IMR-90 (cell line): ENCODE measurements around the gene PCSK5. TPM values are rescaled to one million over a fixed set of nuclear protein-coding genes. Genes with fewer than 3 reads are reported as not detected.

Experiments
- ATAC-seq: fragments of 200-7000 bp; cut with Tn5 transposase; 2 replicates; pipeline ENCODE4 v1.9.1; 2020; ENCODE audit warnings: low read depth, mild to moderate bottlenecking, moderate library complexity
- BruUV-seq: library from RNA; stranded (reverse); fragments of 400-500 nt; replicated peaks from 2 replicates; lab custom pipeline; 2021; lab: Mats Ljungman, UMichigan
- CTCF ChIA-PET: fragments of 300-600 bp; formaldehyde crosslinking; extraction: SDS; loops from one replicate; lab custom pipeline; 2021; ENCODE audit warnings: antibody characterized with exemption; lab: Yijun Ruan, JAX
- POLR2A ChIA-PET: fragments of 300-600 bp; sonication (Branson Sonifier 250); formaldehyde crosslinking; loops from one replicate; lab custom pipeline; 2022; ENCODE audit warnings: antibody characterized with exemption; ENCODE audit not compliant: unreplicated experiment; lab: Charles Lee
- DNase-seq: peaks from one replicate; pipeline ENCODE4 v3.0.0; 2013
- H2AFZ ChIP-seq: replicated peaks from 2 replicates; pipeline ENCODE3; 2013; ENCODE audit warnings: low read length, mild to moderate bottlenecking; ENCODE audit not compliant: poor library complexity
- H2AK5ac ChIP-seq: 2 replicates; pipeline ENCODE4 v1.6.1; 2013; ENCODE audit warnings: low read depth, low read length, inconsistent platforms
- H2AK9ac ChIP-seq: replicated peaks from 2 replicates; pipeline ENCODE3; 2013; ENCODE audit warnings: mild to moderate bottlenecking, low read depth, low read length, moderate library complexity; ENCODE audit not compliant: poor library complexity
- H2BK120ac ChIP-seq: 2 replicates; pipeline ENCODE4 v1.6.1; 2013; ENCODE audit warnings: low read depth, low read length, inconsistent platforms
- H2BK15ac ChIP-seq: 3 replicates; pipeline ENCODE4 v1.6.1; 2013; ENCODE audit warnings: low read depth, low read length, inconsistent platforms
- H2BK20ac ChIP-seq: 2 replicates; pipeline ENCODE4 v1.6.1; 2013; ENCODE audit warnings: low read depth, mild to moderate bottlenecking, inconsistent platforms, low read length, moderate library complexity
- H2BK5ac ChIP-seq: 2 replicates; pipeline ENCODE4 v1.6.1; 2013; ENCODE audit warnings: mild to moderate bottlenecking, low read depth, low read length, inconsistent platforms; ENCODE audit not compliant: poor library complexity, severe bottlenecking
- H3K14ac ChIP-seq: replicated peaks from 2 replicates; pipeline ENCODE4 v1.6.1; 2013; ENCODE audit warnings: low read depth, low read length, inconsistent platforms
- H3K18ac ChIP-seq: 2 replicates; pipeline ENCODE4 v1.6.1; 2013; ENCODE audit warnings: low read depth, low read length, control low read depth
- H3K23ac ChIP-seq: 2 replicates; pipeline ENCODE4 v1.6.1; 2013; ENCODE audit warnings: low read depth, low read length, inconsistent platforms
- H3K27ac ChIP-seq: 2 replicates; pipeline ENCODE4 v1.5.1; 2013; ENCODE audit warnings: mild to moderate bottlenecking, control low read depth, low read length; ENCODE audit not compliant: insufficient read depth
- H3K27me3 ChIP-seq: 2 replicates; pipeline ENCODE4 v1.6.1; 2013; ENCODE audit warnings: low read length; ENCODE audit not compliant: control insufficient read depth, insufficient read depth
- H3K36me3 ChIP-seq: 2 replicates; pipeline ENCODE4 v1.6.1; 2013; ENCODE audit warnings: low read length, mixed read lengths; ENCODE audit not compliant: control insufficient read depth, insufficient read depth
- H3K4ac ChIP-seq: 2 replicates; pipeline ENCODE4 v1.6.1; 2013; ENCODE audit warnings: low read depth, low read length, inconsistent platforms
- H3K4me1 ChIP-seq: 2 replicates; pipeline ENCODE4 v1.6.1; 2013; ENCODE audit warnings: low read length, mixed read lengths; ENCODE audit not compliant: control insufficient read depth, insufficient read depth
- H3K4me2 ChIP-seq: 2 replicates; pipeline ENCODE4 v1.6.1; 2013; ENCODE audit warnings: low read depth, mild to moderate bottlenecking, control low read depth, low read length, moderate library complexity
- H3K4me3 ChIP-seq: 2 replicates; pipeline ENCODE4 v1.5.1; 2013; ENCODE audit warnings: low read depth, mild to moderate bottlenecking, control low read depth, low read length, moderate library complexity; ENCODE audit not compliant: insufficient read depth
- H3K56ac ChIP-seq: 2 replicates; pipeline ENCODE4 v1.6.1; 2013; ENCODE audit warnings: low read length, inconsistent platforms; ENCODE audit not compliant: insufficient read depth; ENCODE audit errors: extremely low read depth
- H3K79me1 ChIP-seq, 2 experiments: 2 replicates each; pipeline ENCODE4 v1.6.1; 2013; ENCODE audit warnings: low read length in 2 of 2, inconsistent platforms in 1 of 2, low read depth in 1 of 2
- H3K9ac ChIP-seq: 2 replicates; pipeline ENCODE4 v1.6.1; 2013; ENCODE audit warnings: low read depth, low read length, control low read depth
- H3K9me1 ChIP-seq: 2 replicates; pipeline ENCODE4 v1.6.1; 2013; ENCODE audit warnings: low read length, inconsistent platforms; ENCODE audit not compliant: insufficient read depth
- H3K9me3 ChIP-seq: 2 replicates; pipeline ENCODE4 v1.6.1; 2013; ENCODE audit warnings: low read length; ENCODE audit not compliant: control insufficient read depth, insufficient read depth
- H4K20me1 ChIP-seq: 2 replicates; pipeline ENCODE4 v1.6.1; 2013; ENCODE audit warnings: low read length, inconsistent platforms; ENCODE audit not compliant: insufficient read depth
- H4K5ac ChIP-seq: 2 replicates; pipeline ENCODE4 v1.6.1; 2013; ENCODE audit warnings: mild to moderate bottlenecking, low read depth, low read length, control low read depth
- H4K8ac ChIP-seq, 2 experiments: 2 replicates each; pipeline ENCODE4 v1.6.1; 2013; ENCODE audit warnings: low read depth in 2 of 2, low read length in 2 of 2, control low read depth in 1 of 2, inconsistent platforms in 1 of 2
- H4K91ac ChIP-seq: 2 replicates; pipeline ENCODE4 v1.6.1; 2013; ENCODE audit warnings: low read depth, low read length, inconsistent platforms; ENCODE audit not compliant: insufficient read depth
- CEBPB ChIP-seq: IDR thresholded peaks from 2 replicates; pipeline ENCODE4 v1.6.1; 2012; ENCODE audit warnings: low read depth, low read length, improper control_type of control experiment
- CHD1 ChIP-seq: IDR thresholded peaks from 2 replicates; pipeline ENCODE4 v1.6.1; 2012; ENCODE audit warnings: low read depth, low read length, improper control_type of control experiment
- CTCF ChIP-seq: conservative IDR thresholded peaks from 2 replicates; pipeline ENCODE4 v1.5.1; 2012; ENCODE audit warnings: mild to moderate bottlenecking, low read depth, low read length, improper control_type of control experiment
- ELK1 ChIP-seq: fragments of 150-350 bp; IDR thresholded peaks from 2 replicates; pipeline ENCODE4 v1.6.1; 2016; ENCODE audit warnings: low read depth, mild to moderate bottlenecking, low read length, moderate library complexity, borderline replicate concordance
- MAFK ChIP-seq: IDR thresholded peaks from 2 replicates; pipeline ENCODE4 v1.6.1; 2012; ENCODE audit warnings: low read depth, low read length, improper control_type of control experiment
- MAZ ChIP-seq: IDR thresholded peaks from 2 replicates; pipeline ENCODE4 v1.6.1; 2012; ENCODE audit warnings: low read depth, mild to moderate bottlenecking, low read length, improper control_type of control experiment, moderate library complexity, borderline replicate concordance
- POLR2A ChIP-seq: IDR thresholded peaks from 2 replicates; pipeline ENCODE4 v1.6.1; 2012; ENCODE audit warnings: mild to moderate bottlenecking, low read depth, low read length
- RAD21 ChIP-seq: IDR thresholded peaks from 2 replicates; pipeline ENCODE4 v1.6.1; 2012; ENCODE audit warnings: low read length, improper control_type of control experiment
- RCOR1 ChIP-seq: IDR thresholded peaks from 2 replicates; pipeline ENCODE4 v1.6.1; 2012; ENCODE audit warnings: mild to moderate bottlenecking, low read length, improper control_type of control experiment; ENCODE audit not compliant: insufficient replicate concordance
- RFX5 ChIP-seq: IDR thresholded peaks from 2 replicates; pipeline ENCODE4 v1.8.0; 2012; ENCODE audit warnings: low read depth, mild to moderate bottlenecking, low read length, moderate library complexity
- SMC3 ChIP-seq: fragments of 150-350 bp; IDR thresholded peaks from 2 replicates; pipeline ENCODE4 v1.6.1; 2016; ENCODE audit warnings: low read depth, mild to moderate bottlenecking, antibody characterized with exemption, low read length, moderate library complexity
- USF2 ChIP-seq: fragments of 150-350 bp; IDR thresholded peaks from 2 replicates; pipeline ENCODE4 v1.6.1; 2017; ENCODE audit warnings: mild to moderate bottlenecking, antibody characterized with exemption, low read length, low read depth
- WGBS, 2 experiments: methylation state at CpG; one replicate each; pipeline versions ENCODE4 v1.1.5 to v1.1.7; 2013; ENCODE audit warnings: missing lambda C conversion rate in 2 of 2; ENCODE audit not compliant: insufficient read length in 1 of 2; ENCODE audit errors: extremely low coverage in 2 of 2; 5-methylcytosine and 5-hydroxymethylcytosine counted together
- dilution Hi-C: fragments of 300-500 bp; cut with HindIII; formaldehyde crosslinking; loops from one replicate; pipeline ENCODE4 v1.14.3; 2018; ENCODE audit warnings: low sequenced_read_pairs; ENCODE audit not compliant: unreplicated experiment
- in situ Hi-C: fragments of 300-500 bp; cut with MboI; formaldehyde crosslinking; loops from 3 replicates; pipeline ENCODE4 v1.14.3; 2019; ENCODE audit warnings: low sequenced_read_pairs, inconsistent platforms, mixed read lengths
- intact Hi-C: fragments of 100-400 bp; cut with micrococcal nuclease; formaldehyde crosslinking; loops from 2 replicates; pipeline ENCODE4 v1.10.0; 2022
- polyA plus RNA-seq, 3 experiments: library from polyadenylated mRNA; depleted of rRNA; stranded (reverse); fragments of >200 nt; gene quantifications; 2 replicates each; pipeline ENCODE4 v1.2.3, GENCODE V29; 2012; ENCODE audit warnings: low replicate concordance in 1 of 3
- total RNA-seq: library from RNA; depleted of rRNA; stranded (reverse); fragments of >200 nt; gene quantifications from 2 replicates; pipeline ENCODE4 v1.2.3, GENCODE V29; 2012

Gene PCSK5
- total and polyA plus RNA-seq, 2 of the 4 experiments (the other 2 are of a cell fraction), result 1.5 to 3.0 TPM

GRCh38 chr9:75997206-75997605, 106.7 kb downstream of the PCSK5 start:
- Histone ChIP-seq H3K9me1 (no peaks in the 10 kb centered on the region), H3K27ac (no peak overlapping the region), H4K91ac (no peak overlapping the region), H2BK15ac (no peak overlapping the region), H2AFZ (no peak overlapping the region), H3K4ac (no peak overlapping the region), H3K23ac (no peak overlapping the region), H2AK9ac (no peak overlapping the region), H4K5ac (no peak overlapping the region), H3K4me2 (no peak overlapping the region), H3K36me3 (no peaks in the 10 kb centered on the region), H2BK5ac (no peak overlapping the region), H2BK120ac (no peak overlapping the region), H2AK5ac (no peak overlapping the region), H3K4me1 (no peaks in the 10 kb centered on the region), H3K9me3 (no peaks in the 10 kb centered on the region), H3K27me3 (no peaks in the 10 kb centered on the region), H3K9ac (no peak overlapping the region), H4K8ac (no peak overlapping the region), H3K18ac (no peak overlapping the region), H3K4me3 (no peak overlapping the region), H3K14ac (no peak overlapping the region), H3K56ac (no peak overlapping the region), H4K20me1 (no peaks in the 10 kb centered on the region), H2BK20ac (no peak overlapping the region), H3K79me1 (no peaks in the 10 kb centered on the region)
- intact Hi-C loops (loop anchor here (5.0 kb wide), 1 partner anchor 105 kb away; the partner anchor contains the start of gene PCSK5), dilution Hi-C loops (no loop called here), in situ Hi-C loops (no loop called here)
- TF ChIP-seq MAFK (no peak), RFX5 (no peak), ELK1 (no peak), CEBPB (no peak), RAD21 (no peak), MAZ (no peak), RCOR1 (no peak), POLR2A (no peak), USF2 (no peak), CTCF (no peak), CHD1 (no peak), SMC3 (no peak)
- 100% methylated on average over 1 of the region's 1 CpG; no CpG with 5 or more reads in 1 of the 2 experiments for WGBS, 2 experiments
- DNase-seq (no peak), ATAC-seq (no peak)
- BruUV-seq, result no TSS peak
- CTCF ChIA-PET, result no interaction called here
- POLR2A ChIA-PET, result interaction anchor here (0.6 kb wide), 1 partner anchor 21 kb away, joined by 3 read pairs; no protein-coding TSS in a partner anchor
